Peyer's patch (tissue), 4 donors: Measurements from ENCODE around the gene PDCD1LG2.

Experiments
- CTCF ChIP-seq, 6 experiments: fragments of 450-650 bp in 4 of 6; fragments of 200-600 bp in 2 of 6; sonication (generic) in 1 of 6; IDR thresholded peaks; one replicate each; pipeline ENCODE4 v1.5.1; 2017 to 2019; ENCODE audit warnings: antibody characterized with exemption in 6 of 6, mild to moderate bottlenecking in 3 of 6, moderate library complexity in 1 of 6
- POLR2A ChIP-seq, 2 donors: fragments of 450-650 bp; IDR thresholded peaks; one replicate each; pipeline ENCODE4 v1.5.1; 2017; ENCODE audit warnings: antibody characterized with exemption in 2 of 2, mild to moderate bottlenecking in 2 of 2, moderate library complexity in 2 of 2

GRCh38 chr9:5614985-5615384 is 104.7 kb downstream of the PDCD1LG2 start:
- no peak for TF ChIP-seq CTCF (IDR thresholded peaks at IDR 0.05)
- TF ChIP-seq POLR2A (IDR thresholded peaks at IDR 0.05), result no peak
